K562 (cell line): ENCODE data around the gene ERP29. TPM values are rescaled to one million over a fixed set of nuclear protein-coding genes. Genes with fewer than 3 reads are reported as not detected.

ENCODE experiments used
- CBX5 ChIP-seq: IDR thresholded peaks from 2 replicates; pipeline ENCODE4 v1.6.1; 2014; ENCODE audit warnings: low read depth, borderline replicate concordance
- GTF2E2 ChIP-seq: fragments of 200-800 bp; sonication (Bioruptor generic); IDR thresholded peaks from 2 replicates; pipeline ENCODE4 v1.6.1; 2016; ENCODE audit warnings: missing genetic modification characterization, missing compliant biosample characterization
- HDAC8 ChIP-seq: fragments of 450-650 bp; IDR thresholded peaks from 2 replicates; pipeline ENCODE4 v1.6.1; 2016; ENCODE audit warnings: mild to moderate bottlenecking, missing genetic modification characterization, moderate library complexity, missing compliant biosample characterization
- IFI16 ChIP-seq: fragments of 250-450 bp; sonication (Bioruptor Pico); IDR thresholded peaks from 2 replicates; pipeline ENCODE4 v2.1.2; 2022; ENCODE audit warnings: mild to moderate bottlenecking, inconsistent platforms
- ILF3 ChIP-seq: fragments of 450-650 bp; IDR thresholded peaks from 2 replicates; pipeline ENCODE4 v1.6.1; 2018; ENCODE audit warnings: antibody characterized with exemption, mild to moderate bottlenecking, moderate library complexity, borderline replicate concordance
- KDM5B ChIP-seq: fragments of 200-600 bp; sonication (generic); IDR thresholded peaks from 2 replicates; pipeline ENCODE4 v1.6.1; 2012; ENCODE audit warnings: low read depth, mild to moderate bottlenecking, moderate library complexity, low read length, control low read depth, inconsistent platforms; ENCODE audit not compliant: insufficient replicate concordance
- KLF1 ChIP-seq: fragments of 450-650 bp; IDR thresholded peaks from 2 replicates; pipeline ENCODE4 v1.6.1; 2016; ENCODE audit warnings: missing genetic modification characterization, missing compliant biosample characterization
- MAFF ChIP-seq: IDR thresholded peaks from 2 replicates; pipeline ENCODE4 v1.6.1; 2012; ENCODE audit warnings: low read length, improper control_type of control experiment
- MAFK ChIP-seq: IDR thresholded peaks from 2 replicates; pipeline ENCODE4 v1.6.1; 2011; ENCODE audit warnings: low read length, improper control_type of control experiment
- NCOA2 ChIP-seq, 2 experiments: fragments of 450-650 bp; IDR thresholded peaks; 2 replicates each; pipeline ENCODE4 v1.6.1; 2018; ENCODE audit warnings: mild to moderate bottlenecking in 2 of 2, moderate library complexity in 1 of 2; ENCODE audit not compliant: partially characterized antibody in 2 of 2
- NONO ChIP-seq, 2 experiments: fragments of 200-400 bp in 1 of 2; fragments of 450-650 bp in 1 of 2; formaldehyde crosslinking in 1 of 2; IDR thresholded peaks; 2 replicates each; pipeline ENCODE4 v1.6.1; 2017; ENCODE audit warnings: low read depth in 2 of 2, mild to moderate bottlenecking in 2 of 2, moderate library complexity in 2 of 2, low read length in 1 of 2
- NR2F6 ChIP-seq: fragments of 450-650 bp; formaldehyde crosslinking; IDR thresholded peaks from 2 replicates; pipeline ENCODE4 v1.4.0; 2020; ENCODE audit warnings: mild to moderate bottlenecking
- POLR2G ChIP-seq: fragments of 200-400 bp; formaldehyde crosslinking; IDR thresholded peaks from 2 replicates; pipeline ENCODE4 v1.6.1; 2017; ENCODE audit warnings: low read depth, mild to moderate bottlenecking, antibody characterized with exemption, low read length, moderate library complexity
- RBM34 ChIP-seq: fragments of 200-400 bp; formaldehyde crosslinking; IDR thresholded peaks from 2 replicates; pipeline ENCODE4 v1.6.1; 2018; ENCODE audit warnings: low read length, borderline replicate concordance; ENCODE audit not compliant: insufficient read depth
- SMAD4 ChIP-seq: fragments of 250-450 bp; sonication (Bioruptor Pico); conservative IDR thresholded peaks from 2 replicates; pipeline ENCODE4 v1.8.0; 2021; ENCODE audit warnings: inconsistent platforms, mild to moderate bottlenecking, moderate library complexity
- SP2 ChIP-seq: IDR thresholded peaks from 2 replicates; pipeline ENCODE4 v1.6.1; 2011; ENCODE audit warnings: mild to moderate bottlenecking, low read depth, low read length, moderate library complexity; ENCODE audit not compliant: poor library complexity, severe bottlenecking; ENCODE audit errors: extremely low read depth
- TAF15 ChIP-seq: fragments of 200-400 bp; formaldehyde crosslinking; IDR thresholded peaks from 2 replicates; pipeline ENCODE4 v1.6.1; 2017; ENCODE audit warnings: mild to moderate bottlenecking, low read depth, low read length, moderate library complexity
- ZNF134 ChIP-seq: fragments of 250-450 bp; sonication (Bioruptor Pico); conservative IDR thresholded peaks from 2 replicates; pipeline ENCODE4 v1.4.0; 2020
- ZNF551 ChIP-seq: fragments of 250-450 bp; sonication (Bioruptor Pico); IDR thresholded peaks from 2 replicates; pipeline ENCODE4 v1.5.0; 2021; ENCODE audit warnings: mild to moderate bottlenecking, moderate library complexity
- ZNF766 ChIP-seq: fragments of 200-800 bp; sonication (Bioruptor generic); conservative IDR thresholded peaks from 2 replicates; pipeline ENCODE4 v1.6.1; 2016; ENCODE audit warnings: missing genetic modification characterization, missing compliant biosample characterization
- polyA plus RNA-seq, 8 experiments: library from polyadenylated mRNA; depleted of rRNA in 4 of 8; stranded (reverse) in 5 of 8; unstranded in 3 of 8; fragments of >200 nt; fragmentation: Nextera tagmentation in 2 of 8; fragmentation: Illumina TruSeq in 1 of 8; extraction: Ambion mirVana in 2 of 8; extraction: Trizol in 1 of 8; gene quantifications; 2 replicates each; pipeline versions ENCODE4 v1.2.1 to v1.2.3, GENCODE V29; 2011 to 2014; ENCODE audit warnings: inconsistent platforms in 1 of 8, missing spikeins in 1 of 8
- total RNA-seq, 7 experiments: library from RNA; depleted of rRNA in 6 of 7; stranded (reverse); fragments of >200 nt in 6 of 7; fragmentation: Illumina TruSeq in 2 of 7; extraction: Trizol in 2 of 7; gene quantifications; 2 replicates each; pipeline versions ENCODE4 v1.2.1 to v1.2.3, GENCODE V29; 2011 to 2021; ENCODE audit warnings: low replicate concordance in 1 of 7
- TF ChIP-seq, protein P1 (sequence below): fragments of 250-450 bp; sonication (Bioruptor Pico); IDR thresholded peaks from 2 replicates; pipeline ENCODE4 v1.4.0; 2020; ENCODE audit warnings: mild to moderate bottlenecking, moderate library complexity
- TF ChIP-seq, protein P2 (sequence below): fragments of 150-350 bp; conservative IDR thresholded peaks from 2 replicates; pipeline ENCODE4 v1.6.1; 2014; ENCODE audit warnings: low read length

The ERP29 gene
- total and polyA plus RNA-seq, 9 of the 15 experiments (the other 6 are each of a cell fraction or from before 2014, with no cell fraction given) = 42.4 to 146 (median 111) TPM

DNA sequence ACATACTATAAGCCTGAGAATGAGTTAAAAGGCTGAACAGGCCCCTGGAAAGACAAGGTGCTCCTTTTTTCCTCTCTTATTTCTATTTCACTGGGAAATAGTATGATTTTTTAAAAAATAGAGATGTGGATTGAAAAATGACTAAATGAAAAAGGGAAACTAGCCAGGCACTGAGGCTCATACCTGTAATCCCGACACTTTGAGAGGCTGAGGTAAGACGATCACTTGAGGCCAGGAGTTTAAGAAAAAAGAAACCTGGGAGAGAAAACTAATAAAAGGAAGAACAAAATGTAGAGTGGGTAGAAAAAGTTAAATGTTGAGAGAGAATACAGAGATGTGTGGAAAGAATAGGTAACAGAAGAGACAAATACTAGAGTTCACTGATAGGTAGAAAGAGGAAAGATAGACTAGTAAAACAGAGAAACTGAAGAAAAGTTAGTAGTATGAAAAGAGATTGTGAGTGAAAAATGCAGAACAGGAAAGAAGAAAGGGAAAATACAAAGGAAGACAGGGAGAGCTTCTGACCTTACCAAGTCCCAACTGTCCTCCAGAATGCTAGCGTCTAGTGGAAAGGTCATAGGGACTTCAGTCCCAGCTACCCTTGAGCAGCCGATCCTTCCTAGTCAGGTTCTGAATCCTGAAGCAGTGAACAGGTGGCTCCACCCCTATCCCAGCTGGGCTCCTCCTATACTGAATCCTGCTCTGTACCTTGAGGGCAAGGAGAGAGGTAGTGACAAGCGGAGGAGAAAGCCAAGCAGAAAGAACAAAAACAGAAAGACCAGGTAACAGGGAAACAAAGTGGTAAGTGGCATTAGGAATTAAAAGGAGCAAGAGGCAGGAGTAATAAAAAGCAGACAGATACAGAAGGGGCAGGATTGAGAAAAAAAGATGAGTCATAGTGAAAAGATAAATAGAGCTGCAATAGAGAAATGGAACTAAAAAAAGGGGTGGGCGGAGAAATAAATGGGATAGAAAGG, 7.5 kb upstream of the ERP29 start (continued):
- TF ChIP-seq HDAC8 (tag) (no peak), ILF3 (no peak), IFI16 (no peak), POLR2G (no peak), RBM34 (no peak), ZNF766 (CRISPR knock-in tag) (no peak), MAFK (peak; percentile 63; the same call in 1 of the 2 replicates), ZNF134 (CRISPR knock-in tag) (no peak), NCOA2 (IDR thresholded peaks at IDR 0.05; ENCODE audit: partially characterized antibody in 2 of 2) (no peak), KDM5B (no peak), MAFF (peak; percentile 74), SMAD4 (0 out of 2 replicates have a peak, but pooled peaks have one; percentile 24), SP2 (no peak), KLF1 (no peak), NR2F6 (no peak), ZNF551 (CRISPR knock-in tag) (no peak), GTF2E2 (no peak), CBX5 (no peak), NONO (IDR thresholded peaks at IDR 0.05; ENCODE audit: low read depth in 2 of 2, low read length in 1 of 2) (no peak), TAF15 (no peak)
- TF ChIP-seq, protein P1, sequence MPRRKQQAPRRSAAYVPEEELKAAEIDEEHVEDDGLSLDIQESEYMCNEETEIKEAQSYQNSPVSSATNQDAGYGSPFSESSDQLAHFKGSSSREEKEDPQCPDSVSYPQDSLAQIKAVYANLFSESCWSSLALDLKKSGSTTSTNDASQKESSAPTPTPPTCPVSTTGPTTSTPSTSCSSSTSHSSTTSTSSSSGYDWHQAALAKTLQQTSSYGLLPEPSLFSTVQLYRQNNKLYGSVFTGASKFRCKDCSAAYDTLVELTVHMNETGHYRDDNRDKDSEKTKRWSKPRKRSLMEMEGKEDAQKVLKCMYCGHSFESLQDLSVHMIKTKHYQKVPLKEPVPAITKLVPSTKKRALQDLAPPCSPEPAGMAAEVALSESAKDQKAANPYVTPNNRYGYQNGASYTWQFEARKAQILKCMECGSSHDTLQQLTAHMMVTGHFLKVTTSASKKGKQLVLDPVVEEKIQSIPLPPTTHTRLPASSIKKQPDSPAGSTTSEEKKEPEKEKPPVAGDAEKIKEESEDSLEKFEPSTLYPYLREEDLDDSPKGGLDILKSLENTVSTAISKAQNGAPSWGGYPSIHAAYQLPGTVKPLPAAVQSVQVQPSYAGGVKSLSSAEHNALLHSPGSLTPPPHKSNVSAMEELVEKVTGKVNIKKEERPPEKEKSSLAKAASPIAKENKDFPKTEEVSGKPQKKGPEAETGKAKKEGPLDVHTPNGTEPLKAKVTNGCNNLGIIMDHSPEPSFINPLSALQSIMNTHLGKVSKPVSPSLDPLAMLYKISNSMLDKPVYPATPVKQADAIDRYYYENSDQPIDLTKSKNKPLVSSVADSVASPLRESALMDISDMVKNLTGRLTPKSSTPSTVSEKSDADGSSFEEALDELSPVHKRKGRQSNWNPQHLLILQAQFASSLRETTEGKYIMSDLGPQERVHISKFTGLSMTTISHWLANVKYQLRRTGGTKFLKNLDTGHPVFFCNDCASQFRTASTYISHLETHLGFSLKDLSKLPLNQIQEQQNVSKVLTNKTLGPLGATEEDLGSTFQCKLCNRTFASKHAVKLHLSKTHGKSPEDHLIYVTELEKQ (CRISPR knock-in tag) = no peak
- TF ChIP-seq, protein P2, sequence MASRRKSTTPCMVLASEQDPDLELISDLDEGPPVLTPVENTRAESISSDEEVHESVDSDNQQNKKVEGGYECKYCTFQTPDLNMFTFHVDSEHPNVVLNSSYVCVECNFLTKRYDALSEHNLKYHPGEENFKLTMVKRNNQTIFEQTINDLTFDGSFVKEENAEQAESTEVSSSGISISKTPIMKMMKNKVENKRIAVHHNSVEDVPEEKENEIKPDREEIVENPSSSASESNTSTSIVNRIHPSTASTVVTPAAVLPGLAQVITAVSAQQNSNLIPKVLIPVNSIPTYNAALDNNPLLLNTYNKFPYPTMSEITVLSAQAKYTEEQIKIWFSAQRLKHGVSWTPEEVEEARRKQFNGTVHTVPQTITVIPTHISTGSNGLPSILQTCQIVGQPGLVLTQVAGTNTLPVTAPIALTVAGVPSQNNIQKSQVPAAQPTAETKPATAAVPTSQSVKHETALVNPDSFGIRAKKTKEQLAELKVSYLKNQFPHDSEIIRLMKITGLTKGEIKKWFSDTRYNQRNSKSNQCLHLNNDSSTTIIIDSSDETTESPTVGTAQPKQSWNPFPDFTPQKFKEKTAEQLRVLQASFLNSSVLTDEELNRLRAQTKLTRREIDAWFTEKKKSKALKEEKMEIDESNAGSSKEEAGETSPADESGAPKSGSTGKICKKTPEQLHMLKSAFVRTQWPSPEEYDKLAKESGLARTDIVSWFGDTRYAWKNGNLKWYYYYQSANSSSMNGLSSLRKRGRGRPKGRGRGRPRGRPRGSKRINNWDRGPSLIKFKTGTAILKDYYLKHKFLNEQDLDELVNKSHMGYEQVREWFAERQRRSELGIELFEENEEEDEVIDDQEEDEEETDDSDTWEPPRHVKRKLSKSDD = no peak
